GM18520 (cell line): ENCODE measurements around the gene UQCC5.

Experiments
- ATAC-seq: cut with Tn5 transposase; IDR thresholded peaks from one replicate; pipeline ENCODE4 v1.9.1; 2021; ENCODE audit not compliant: unreplicated experiment

UQCC5 gene

DNA sequence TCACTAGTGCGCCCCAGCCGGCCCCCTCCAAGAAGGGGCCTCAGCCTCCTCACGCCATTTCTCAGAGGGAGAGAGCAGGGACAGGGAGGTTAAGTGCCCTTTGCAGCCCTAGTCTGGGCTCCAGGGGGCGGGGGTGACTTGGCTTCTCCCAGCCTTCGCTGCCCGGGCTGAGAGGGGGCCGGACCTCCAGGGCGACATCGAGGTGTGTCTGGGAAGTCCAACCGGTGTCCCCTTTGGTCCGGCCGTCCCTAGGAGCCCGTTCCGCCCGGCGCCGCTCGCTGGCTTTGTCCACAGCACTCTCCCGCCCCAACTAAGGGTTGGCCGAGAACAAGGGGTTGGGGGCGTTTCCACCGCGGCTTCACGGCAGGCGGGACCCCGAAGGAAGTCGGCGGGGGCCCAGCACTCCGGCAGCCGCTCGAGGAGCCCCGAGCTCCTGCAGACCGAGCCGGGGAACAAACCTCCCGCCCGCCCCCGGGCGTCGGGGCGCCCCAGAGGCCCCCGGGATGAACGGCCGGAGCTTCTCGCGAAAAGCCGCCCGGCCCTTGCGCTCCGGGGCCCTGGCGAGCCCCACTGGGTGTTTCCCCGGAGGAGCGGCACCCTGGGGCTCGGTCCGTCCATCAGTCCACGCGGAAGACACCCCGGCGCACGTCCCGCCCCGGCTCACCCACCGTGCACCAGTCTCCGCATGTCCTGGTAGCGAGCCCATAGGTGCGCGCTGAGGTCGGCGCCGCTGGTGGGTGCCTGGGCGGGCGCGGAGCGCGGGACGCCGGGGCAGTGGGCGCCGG lies 3.4 kb upstream of the UQCC5 start:
- no peak for ATAC-seq

DNA sequence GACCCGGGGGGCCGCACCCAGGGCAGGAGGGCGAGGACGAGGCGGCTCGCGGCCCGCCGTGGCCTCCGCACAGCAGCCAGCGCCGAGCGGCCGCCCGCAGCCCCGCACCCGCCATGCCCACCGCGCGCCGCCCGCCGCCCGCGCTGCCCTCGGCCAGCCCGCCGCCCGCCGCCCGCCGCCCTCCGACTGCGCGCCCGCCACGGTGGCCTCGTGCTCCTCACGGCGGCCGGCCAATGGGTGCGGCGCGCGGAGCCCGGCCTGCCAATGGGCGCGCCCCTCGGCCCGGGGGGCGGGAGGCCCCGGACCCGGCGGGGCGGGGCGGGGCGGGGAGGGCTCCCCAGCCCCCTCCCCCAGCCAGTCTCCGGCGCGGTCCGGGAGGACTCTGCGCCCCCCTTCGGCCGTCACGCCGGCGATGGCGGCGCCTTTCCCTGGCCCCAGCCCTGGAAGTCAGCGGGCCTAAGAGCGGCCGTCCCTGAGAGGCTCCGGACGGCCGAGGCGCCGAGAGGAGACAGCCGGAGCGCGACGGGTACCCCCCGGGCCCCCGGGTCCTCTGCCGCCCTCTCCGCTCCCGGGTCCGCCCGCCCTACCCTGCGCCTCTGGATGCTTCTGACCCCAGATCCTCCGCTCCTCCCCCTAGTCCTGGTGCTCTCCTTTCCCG lies 2.7 kb upstream of the UQCC5 start, which contains the start of gene NT5DC2:
NT5DC2 (minus strand) TSS at position 235 of the 658 bp plus-strand sequence; CDS start at position 115, 120 bp downstream.
- peak; percentile 26 for ATAC-seq

DNA sequence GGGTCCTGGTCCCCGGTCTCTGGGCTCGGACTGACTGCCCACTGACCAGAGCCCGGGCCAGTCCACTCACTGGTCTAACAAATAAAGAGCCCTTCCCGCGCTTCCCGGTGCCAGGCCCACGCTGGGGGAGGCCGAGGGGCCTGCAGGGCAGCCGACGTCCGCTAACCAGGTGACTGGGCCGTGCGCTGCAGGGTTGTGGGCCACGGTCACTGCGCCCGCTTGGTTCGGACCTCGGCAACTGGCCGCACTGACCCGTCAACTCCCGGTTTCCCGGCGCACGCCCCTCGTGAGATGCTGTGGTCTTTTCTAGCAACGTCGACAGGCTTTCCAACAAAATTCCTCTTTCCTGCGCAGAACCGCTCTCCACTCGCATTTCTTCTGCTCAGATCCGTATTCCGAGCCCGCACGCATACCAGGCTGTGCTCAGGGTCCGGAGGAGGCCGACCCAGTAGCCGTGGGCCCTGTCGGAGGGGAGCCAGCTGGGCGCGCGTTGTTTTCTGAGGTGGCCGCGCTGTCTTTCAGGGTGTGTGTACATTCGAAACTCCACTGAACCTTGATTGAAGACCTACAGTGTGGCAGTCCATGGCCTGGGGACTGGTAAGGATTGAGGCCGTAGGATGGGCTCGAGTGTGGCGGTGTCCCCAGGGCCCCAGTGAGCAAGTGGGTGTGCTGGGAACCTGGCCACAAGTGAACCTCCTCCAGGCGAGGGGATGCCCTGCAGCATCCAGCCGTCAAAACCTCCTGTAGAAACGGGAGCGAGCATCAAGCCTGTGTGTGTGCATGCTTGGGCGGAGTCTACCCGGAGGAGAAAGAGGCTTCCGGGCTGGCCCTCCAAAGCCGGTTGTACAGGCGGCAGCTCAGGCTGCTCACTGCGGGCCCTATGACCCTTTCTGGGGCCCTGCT lies 1.9 kb upstream of the UQCC5 start:
- ATAC-seq = no peak

DNA sequence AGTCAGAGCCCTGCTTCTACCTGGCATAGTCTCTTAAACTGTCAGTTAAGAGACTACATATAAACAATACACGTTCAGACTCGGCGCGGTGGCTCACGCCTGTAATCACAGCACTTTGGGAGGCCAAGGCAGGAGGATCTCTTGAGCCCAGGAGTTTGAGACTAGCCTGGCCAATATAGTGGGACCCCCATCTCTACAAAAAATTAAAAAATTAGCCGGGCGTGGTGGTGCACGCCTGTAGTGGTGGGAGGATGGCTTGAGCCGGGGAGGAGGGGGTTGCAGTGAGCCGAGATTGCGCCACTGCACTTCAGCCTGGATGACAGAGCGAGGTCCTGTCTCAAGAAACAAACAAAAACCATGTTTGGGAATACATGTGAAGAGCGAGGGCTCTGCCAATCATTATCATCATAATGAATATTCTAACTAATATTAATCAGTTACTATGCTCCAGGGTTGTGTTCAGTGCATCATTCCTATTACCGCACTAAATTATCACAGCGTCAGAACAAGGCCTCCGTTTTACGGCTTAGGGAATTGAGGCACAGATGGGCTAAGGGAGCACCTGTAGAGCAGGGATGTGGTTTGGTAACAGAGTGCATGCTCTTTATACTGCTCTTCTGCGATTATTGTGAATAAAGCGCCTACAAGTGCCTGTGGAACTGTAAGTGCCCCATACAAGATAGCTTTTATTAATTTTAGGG lies 844 bp upstream of the UQCC5 start:
- no peak for ATAC-seq

DNA sequence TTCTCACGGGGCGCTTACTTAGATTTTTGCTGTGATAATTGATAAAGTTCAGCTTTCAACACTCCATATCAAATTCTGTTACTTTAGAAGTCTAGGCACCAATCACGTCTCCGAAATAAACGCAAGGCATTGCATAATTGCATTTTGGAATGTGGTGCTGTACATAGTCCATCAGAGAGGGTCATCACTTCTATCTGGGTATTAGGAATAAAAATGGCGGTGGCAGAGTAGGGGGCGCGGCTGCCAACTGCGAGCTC lies 365 bp upstream of the UQCC5 start:
- ATAC-seq = no peak

DNA sequence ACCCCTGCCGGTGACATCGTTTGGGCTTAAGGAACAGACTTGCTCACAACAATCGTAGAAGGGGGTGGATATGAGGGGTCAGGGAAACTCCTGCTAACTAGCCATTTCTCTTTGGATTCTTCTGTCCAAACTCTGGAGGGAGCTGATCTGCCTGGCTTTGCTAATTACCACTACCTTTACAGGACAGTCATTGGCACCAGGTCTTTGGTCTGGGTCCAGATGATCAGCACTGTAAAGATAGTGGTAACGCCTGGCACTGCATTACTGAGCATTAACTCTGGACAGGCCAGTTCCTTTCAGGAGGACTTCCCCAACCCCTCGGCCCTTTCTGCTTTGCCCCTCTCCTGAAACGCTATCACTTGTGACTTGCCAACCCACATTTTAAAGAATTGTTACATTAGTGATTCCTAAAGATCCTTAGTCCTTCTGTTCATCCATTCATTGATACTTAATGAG lies 788 bp downstream of the UQCC5 start:
- no peak for ATAC-seq

DNA sequence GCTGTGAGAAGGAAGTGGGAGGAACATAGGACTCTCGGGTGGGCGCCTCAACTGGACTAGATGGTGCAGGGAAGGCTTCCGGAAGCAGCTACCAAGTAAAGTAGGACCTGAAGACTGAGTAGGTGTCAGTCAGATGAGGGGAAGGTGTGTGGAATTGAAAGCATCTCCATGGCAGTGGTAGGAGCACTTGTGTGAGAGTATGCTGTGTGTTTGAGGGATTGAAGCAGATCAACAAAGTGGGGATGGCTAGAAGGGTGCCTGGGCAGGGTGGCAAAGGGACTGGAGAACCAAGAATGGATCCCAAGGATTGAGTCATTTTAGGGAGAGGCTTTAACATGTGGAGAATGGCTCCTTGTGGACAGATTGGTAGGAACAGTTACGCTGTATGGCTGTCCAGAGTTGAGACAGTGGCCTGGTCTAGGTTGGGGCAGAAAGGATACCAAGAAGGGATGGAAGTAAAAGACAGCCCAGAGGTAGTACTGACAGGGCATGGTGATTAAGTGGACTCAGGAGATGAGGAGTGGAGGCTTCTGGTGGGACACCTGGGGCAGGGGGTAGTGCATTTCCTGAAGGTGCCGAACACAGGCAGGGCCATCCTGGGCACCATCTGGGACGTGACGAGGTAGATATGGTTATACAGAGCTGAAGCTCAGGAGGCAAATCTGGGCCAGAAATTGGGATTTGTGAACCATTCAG lies 1.5 kb downstream of the UQCC5 start:
- ATAC-seq = no peak

DNA sequence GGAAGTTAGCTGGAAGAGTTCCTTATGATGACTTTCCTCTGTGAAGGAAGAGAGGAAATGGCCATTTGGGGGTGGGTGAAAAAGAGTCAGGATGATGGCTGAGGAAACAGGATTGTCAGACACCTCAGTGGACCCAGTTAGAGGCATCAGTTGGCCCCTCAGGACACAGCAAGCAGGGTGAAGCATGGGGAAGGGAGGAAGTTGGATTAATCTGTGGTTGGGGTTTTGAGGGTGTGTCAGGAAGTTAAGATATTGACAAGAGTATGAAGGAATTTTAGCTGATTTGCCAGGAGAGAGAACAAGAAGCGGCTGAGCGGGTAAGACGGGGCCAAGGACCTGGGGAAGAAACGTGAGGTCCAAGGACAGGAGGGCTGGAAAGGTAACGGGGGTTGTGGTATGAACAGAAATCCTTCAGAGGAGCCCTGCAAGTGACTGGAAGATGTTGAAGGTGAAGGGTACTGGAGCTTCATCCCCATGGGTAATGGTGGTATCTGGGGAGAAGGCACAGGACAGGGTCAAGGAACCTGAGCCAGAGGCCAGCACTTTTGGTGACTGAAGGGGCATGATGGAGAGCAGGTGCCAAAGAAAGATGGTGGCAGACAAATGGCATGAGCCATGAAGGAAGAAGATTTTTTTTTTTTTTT lies 2.7 kb downstream of the UQCC5 start:
- no peak for ATAC-seq

DNA sequence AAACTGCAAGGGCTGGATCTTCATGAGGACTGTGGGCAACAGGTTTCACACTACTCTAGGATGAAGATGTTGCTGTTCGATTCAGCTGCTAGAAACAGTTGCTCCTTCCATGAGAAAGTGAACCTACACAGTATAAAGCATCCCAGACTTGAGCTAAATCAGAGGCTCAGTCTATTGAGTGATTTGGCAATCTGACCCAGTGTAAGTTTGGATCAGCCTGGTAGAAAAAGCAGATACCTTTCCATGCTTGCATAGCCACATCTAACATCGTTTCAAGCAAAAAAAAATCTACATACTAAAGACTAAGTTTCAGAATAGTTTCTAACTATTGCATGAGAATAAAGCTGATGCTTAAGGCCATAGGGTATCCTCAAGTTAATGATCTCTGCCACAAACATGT lies 4.6 kb downstream of the UQCC5 start:
- ATAC-seq = no peak

DNA sequence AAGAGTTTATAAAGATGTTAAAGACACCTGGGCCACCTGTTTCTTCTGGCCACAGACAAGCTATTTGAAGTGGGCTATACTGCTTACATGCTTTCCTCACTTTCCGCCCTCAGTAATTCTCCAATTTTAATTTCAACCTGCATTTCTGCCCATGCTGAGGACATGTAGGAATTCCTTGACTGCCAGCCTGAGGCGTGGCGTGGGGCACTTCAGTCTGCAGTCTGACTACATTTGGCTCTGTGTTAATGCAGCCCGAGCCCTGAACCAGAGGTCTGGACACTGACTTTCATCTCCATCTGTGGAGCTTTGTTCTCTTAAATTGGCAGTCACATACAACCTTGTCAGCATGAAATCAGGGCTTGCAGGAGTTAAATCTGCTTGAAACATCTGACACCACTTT lies 8.5 kb downstream of the UQCC5 start:
- ATAC-seq = no peak

DNA sequence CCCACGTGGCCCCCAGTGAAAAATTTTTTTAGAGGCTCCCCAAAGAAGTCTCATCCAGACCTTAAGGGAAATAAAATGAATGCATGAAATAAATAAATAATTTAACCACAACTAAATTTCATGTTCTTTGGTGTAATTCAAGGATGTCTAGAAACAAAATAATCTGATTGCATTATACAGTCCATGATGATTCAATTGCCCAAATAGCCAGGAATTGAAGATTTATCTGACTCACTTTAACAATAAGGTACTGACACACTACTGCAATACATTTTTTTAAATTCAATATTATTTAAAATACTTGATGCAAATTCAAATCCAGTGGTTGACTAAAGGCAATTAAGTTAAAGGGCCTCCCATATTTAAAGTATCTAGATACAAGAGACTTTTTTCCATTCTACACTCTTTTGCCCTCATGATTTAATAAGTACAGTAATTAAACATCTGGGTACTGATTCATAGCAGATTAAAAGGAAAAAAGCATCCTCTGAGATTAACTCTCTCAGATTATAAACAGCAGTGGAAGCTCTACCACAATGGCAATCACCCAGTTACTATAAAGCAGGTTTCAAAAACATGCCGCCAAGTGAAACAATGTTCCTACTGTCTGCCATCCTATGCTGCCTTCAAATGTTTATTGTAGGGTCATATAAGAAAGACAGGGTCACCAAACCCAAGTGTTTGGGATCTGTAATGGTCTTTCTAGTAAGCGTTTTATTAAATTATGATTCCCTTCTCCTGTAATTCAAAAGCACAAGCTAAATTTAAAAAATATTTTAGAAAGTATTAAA lies 9.9 kb downstream of the UQCC5 start:
- ATAC-seq = no peak

DNA sequence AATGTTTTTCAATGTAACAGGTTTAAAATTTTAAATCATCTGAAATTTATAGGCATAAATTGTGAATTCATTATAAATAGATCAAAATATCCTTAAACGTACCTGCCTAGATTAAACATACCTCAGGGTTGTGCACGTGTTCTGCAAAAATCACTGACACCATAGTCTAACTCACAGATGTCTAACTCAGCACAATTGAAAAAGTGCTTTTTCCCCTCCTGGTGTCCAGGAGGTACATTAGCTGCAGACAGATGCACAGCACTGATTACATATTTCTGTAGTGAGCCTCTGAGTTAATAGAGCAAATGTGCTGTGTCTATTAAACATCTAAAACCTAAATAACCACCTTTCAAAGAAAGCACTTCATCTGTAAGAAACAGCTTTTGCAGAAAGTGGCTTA lies 10.7 kb downstream of the UQCC5 start:
- no peak for ATAC-seq

DNA sequence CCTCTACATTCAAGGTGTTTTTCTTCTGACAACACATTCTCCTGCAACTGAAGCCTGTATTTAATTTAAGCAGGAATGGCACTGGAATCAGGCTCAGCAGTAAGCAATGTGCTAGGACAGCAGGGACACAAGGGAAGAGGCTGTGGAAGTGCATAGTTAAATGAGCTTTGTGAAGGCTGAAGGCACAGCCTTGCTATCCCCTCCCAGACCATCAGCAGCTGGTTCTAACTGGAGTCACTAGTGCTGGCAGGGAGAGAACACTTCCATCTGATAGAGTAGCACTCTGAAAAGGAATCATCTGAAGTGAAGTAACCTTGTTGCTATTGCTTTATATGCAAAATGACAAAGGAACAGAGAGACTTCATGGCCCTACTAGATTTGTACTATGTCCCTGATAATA lies 14.7 kb downstream of the UQCC5 start:
- no peak for ATAC-seq

DNA sequence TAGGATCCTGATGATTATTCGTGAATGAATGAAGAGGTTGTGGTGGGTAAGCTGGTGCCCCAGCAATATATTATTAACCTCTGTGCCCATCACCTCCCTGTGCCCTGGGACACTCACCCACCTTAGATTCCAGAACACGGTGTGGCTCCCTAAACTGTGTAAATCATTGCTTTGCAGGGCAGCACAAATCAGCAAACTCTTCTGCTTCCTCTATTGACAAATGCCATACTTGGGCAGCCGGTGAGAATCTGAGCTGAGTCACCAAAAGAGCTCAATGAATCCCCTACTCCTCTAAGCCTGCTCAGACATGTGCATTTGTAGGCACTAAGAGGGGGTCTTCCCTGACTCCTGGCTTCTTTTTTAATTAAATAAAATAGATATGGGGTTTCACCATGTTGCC lies 15.7 kb downstream of the UQCC5 start:
- no peak for ATAC-seq

DNA sequence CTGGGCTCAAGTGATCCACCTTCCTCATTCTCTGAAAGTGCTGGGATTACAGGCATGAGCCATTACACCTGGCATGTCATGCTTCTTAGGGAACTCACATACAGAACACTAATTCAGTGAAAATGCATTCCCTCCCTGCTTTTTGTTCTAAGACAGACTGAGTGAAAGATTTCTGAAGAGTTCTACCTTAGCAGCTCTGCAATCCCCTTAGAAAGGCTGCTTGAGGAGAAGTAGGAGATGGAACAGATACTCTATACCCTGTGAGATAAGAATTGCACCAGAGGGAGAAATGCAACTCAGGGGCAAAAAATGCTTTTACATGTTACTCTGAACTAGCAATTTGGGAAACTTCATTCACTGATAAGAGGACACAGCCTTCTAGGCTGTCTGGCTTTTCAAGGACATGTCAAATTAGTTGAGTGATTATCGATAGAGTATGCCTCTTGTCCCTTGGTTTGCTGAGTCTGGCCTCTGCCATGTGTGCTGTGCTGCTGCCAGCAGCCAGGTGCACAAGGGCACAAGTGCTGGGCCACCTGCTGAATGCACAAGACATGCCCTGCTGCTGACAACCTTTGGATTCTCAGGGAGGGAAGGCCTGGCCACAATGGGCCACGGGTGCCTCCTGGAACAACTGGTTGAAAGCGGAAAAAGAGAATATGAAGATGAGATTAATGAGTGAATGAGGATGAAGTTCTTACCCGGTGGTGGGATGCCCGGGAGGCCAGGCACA lies 17.8 kb downstream of the UQCC5 start:
- no peak for ATAC-seq

DNA sequence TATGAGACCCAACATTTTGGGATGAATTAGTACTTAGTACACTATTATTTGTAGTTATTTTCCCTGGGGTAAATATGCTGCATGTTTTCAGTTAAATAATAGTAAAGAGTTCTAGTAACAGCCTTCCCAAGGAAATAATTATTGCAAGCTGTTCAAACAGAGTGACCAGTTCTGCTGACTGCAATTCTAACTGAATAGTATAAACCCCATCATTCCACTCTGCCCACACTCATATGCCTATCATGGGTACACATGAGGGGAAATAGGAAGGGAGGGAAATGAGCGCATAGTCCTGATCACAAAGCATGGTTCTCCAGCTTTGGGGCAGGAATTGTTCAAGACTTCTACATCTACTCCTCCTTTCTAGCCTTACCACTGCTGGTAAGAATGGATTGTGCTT lies 18.7 kb downstream of the UQCC5 start:
- ATAC-seq = no peak

DNA sequence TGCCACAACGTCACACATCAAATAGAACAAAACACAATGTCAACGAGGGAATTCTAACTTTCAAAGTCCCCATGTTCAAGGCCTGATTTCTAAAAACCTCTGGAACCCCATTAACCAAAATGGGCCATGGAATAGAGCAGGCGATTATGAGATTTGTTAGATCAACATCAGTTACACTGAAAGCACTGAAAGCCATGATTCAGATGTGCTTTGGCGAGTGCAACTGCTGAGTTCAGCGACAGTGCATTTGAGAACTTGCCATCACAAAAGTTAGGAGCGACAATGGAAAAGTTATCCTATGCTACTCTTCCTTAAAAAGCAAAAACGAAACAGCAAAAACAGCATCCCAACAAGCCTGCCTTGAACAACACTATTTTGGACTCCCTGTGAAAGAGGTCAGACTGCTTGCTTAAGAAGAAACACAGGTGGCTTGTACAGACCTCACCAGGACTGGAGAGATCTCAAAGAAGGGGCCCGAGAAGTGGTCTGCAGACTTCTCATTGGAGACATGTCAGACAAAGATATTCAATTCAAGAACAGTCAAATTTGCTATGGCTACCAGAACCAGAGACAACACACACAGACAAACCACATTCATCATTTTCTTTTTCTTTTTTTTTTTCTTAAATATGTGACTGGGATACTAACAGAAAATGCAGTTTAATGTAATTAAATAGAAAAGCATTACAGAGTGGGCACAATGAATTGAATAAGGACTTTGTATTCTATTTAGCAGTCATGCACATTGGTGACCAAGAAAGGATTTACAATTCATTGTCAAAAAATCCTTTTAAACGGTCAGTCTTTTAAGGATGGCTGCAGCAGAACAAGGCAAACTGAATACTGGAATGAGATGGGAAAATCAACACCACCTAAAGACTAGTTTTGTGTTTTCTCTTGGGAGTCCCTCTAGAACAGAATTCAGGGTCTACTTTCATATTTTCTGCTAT lies 20.9 kb downstream of the UQCC5 start:
- ATAC-seq = no peak

DNA sequence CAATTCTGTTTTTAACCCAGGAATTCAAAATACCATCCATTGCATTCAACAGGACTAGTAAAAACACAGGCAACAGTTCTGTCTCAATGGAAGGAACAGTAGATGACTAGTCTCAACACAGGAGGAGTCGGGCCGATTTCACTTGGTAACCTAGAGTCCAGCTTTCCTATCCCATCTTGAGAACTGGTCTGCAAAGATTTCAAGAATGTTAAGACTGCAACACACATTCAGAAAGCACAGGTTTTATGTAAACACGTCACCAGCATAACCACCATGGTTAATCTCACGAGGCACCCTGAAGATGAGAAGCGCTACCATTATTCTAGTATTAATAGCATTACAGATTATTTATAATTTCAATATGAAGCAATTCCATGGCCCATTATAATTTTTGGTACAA lies 22.0 kb downstream of the UQCC5 start:
- ATAC-seq = no peak
